HCT116 (cell line): ENCODE data around the gene PPP1R13L. TPM values are rescaled to one million over a fixed set of nuclear protein-coding genes. Genes with fewer than 3 reads are reported as not detected.

Source experiments
- ATAC-seq: fragments of 200-7000 bp; cut with Tn5 transposase; 2 replicates; pipeline ENCODE4 v1.9.1; 2020; ENCODE audit warnings: mild to moderate bottlenecking, moderate library complexity
- BruUV-seq: library from RNA; stranded (reverse); fragments of 400-500 nt; replicated peaks from 2 replicates; lab custom pipeline; 2021; lab: Mats Ljungman, UMichigan
- CTCF ChIA-PET: fragments of 300-600 bp; sonication (Branson Sonifier 250); formaldehyde crosslinking; loops from one replicate; lab custom pipeline; 2021; ENCODE audit warnings: antibody characterized with exemption; lab: Charles Lee
- POLR2A ChIA-PET: fragments of 300-600, 350-600 bp; sonication (Branson Sonifier 250); formaldehyde crosslinking; loops from one replicate; lab custom pipeline; 2021; ENCODE audit warnings: antibody characterized with exemption; lab: Charles Lee
- RAD21 ChIA-PET, 2 experiments: fragments of 300-600 bp; sonication (Branson Sonifier 250); formaldehyde crosslinking; loops; one replicate each; lab custom pipeline; 2023; ENCODE audit warnings: low total read pairs in 2 of 2; ENCODE audit not compliant: uncharacterized antibody in 2 of 2, unreplicated experiment in 2 of 2, low non-redundant PET in 1 of 2; lab: Charles Lee
- DNase-seq: peaks from one replicate; pipeline ENCODE4 v3.0.0-alpha.2; 2010; ENCODE audit warnings: low read depth, low spot score
- H2AFZ ChIP-seq: fragments of 200-600 bp; shearing (Covaris generic), sonication (generic); 2 replicates; pipeline ENCODE4 v1.6.1; 2017; ENCODE audit warnings: low read depth, mixed run types, mixed read lengths, antibody characterized with exemption, low read length; ENCODE audit not compliant: poor library complexity, severe bottlenecking
- H3K27ac ChIP-seq: 2 replicates; pipeline ENCODE4 v1.5.1; 2012; ENCODE audit warnings: low read depth, low read length
- H3K27me3 ChIP-seq: fragments of 200-600 bp; sonication (generic); 2 replicates; pipeline ENCODE4 v1.6.1; 2016; ENCODE audit warnings: mixed run types, low read length, mixed read lengths; ENCODE audit not compliant: insufficient read depth
- H3K36me3 ChIP-seq, 2 experiments: fragments of 200-500 bp in 1 of 2; fragments of 200-600 bp in 1 of 2; sonication (Bioruptor generic) in 1 of 2; sonication (generic) in 1 of 2; 2 replicates each; pipeline versions ENCODE4 v1.5.1 to v1.6.1; 2014 to 2016; ENCODE audit warnings: low read length in 2 of 2, inconsistent platforms in 1 of 2, mixed read lengths in 1 of 2, mixed run types in 1 of 2; ENCODE audit not compliant: insufficient read depth in 2 of 2, control insufficient read depth in 1 of 2
- H3K4me1 ChIP-seq, 2 experiments: fragments of 200-600 bp in 1 of 2; sonication (generic) in 1 of 2; 2 replicates each; pipeline versions ENCODE4 v1.5.1 to v1.6.1; 2012 to 2017; ENCODE audit warnings: low read length in 2 of 2, inconsistent platforms in 1 of 2, mild to moderate bottlenecking in 1 of 2, mixed read lengths in 1 of 2, mixed run types in 1 of 2, moderate library complexity in 1 of 2; ENCODE audit not compliant: insufficient read depth in 2 of 2, control insufficient read depth in 1 of 2
- H3K4me2 ChIP-seq: fragments of 200-600 bp; sonication (generic); 2 replicates; pipeline ENCODE4 v1.6.1; 2017; ENCODE audit warnings: mixed run types, low read length, mixed read lengths
- H3K4me3 ChIP-seq, 2 experiments: fragments of 200-600 bp in 1 of 2; sonication (generic) in 1 of 2; replicated peaks in 1 of 2; 2 replicates each; pipeline ENCODE4 v1.5.1; 2011 to 2016; ENCODE audit warnings: low read length in 2 of 2, control low read depth in 1 of 2, low read depth in 1 of 2, mild to moderate bottlenecking in 1 of 2, mixed read lengths in 1 of 2, mixed run types in 1 of 2
- H3K79me2 ChIP-seq: fragments of 200-600 bp; sonication (generic); 2 replicates; pipeline ENCODE4 v1.6.1; 2017; ENCODE audit warnings: mild to moderate bottlenecking, mixed run types, low read length, moderate library complexity, mixed read lengths; ENCODE audit not compliant: insufficient read depth
- H3K9ac ChIP-seq: fragments of 200-600 bp; sonication (generic); 2 replicates; pipeline ENCODE4 v1.6.1; 2016; ENCODE audit warnings: low read length, mixed read lengths
- H3K9me2 ChIP-seq: fragments of 200-600 bp; sonication (generic), shearing (Covaris generic); 2 replicates; pipeline ENCODE4 v1.6.1; 2017; ENCODE audit warnings: mixed run types, mild to moderate bottlenecking, moderate library complexity; ENCODE audit not compliant: insufficient read depth
- H3K9me3 ChIP-seq, 2 experiments: fragments of 200-500 bp in 1 of 2; fragments of 200-600 bp in 1 of 2; sonication (Bioruptor generic) in 1 of 2; sonication (generic) in 1 of 2; 2 replicates each; pipeline ENCODE4 v1.6.1; 2014 to 2017; ENCODE audit warnings: low read length in 2 of 2, mixed read lengths in 2 of 2, inconsistent platforms in 1 of 2, low read depth in 1 of 2, mild to moderate bottlenecking in 1 of 2, mixed run types in 1 of 2, moderate library complexity in 1 of 2; ENCODE audit not compliant: control insufficient read depth in 1 of 2, insufficient read depth in 1 of 2
- H4K20me1 ChIP-seq: fragments of 200-600 bp; sonication (generic), shearing (Covaris generic); 2 replicates; pipeline ENCODE4 v1.6.1; 2017; ENCODE audit warnings: mixed run types, mild to moderate bottlenecking, moderate library complexity; ENCODE audit not compliant: insufficient read depth
- CBX3 ChIP-seq: IDR thresholded peaks from 2 replicates; pipeline ENCODE4 v1.6.1; 2012; ENCODE audit warnings: low read depth
- EZH2 ChIP-seq: fragments of 200-600 bp; sonication (generic); IDR thresholded peaks from 2 replicates; pipeline ENCODE4 v1.6.1; 2017; ENCODE audit warnings: antibody characterized with exemption, mixed run types
- JUND ChIP-seq: IDR thresholded peaks from 2 replicates; pipeline ENCODE4 v1.6.1; 2012
- POLR2A ChIP-seq: IDR thresholded peaks from 2 replicates; pipeline ENCODE4 v1.7.0; 2011; ENCODE audit warnings: borderline replicate concordance; ENCODE audit not compliant: insufficient read depth, insufficient read length; ENCODE audit errors: extremely low read depth
- POLR2AphosphoS5 ChIP-seq: IDR thresholded peaks from 2 replicates; pipeline ENCODE4 v1.6.1; 2011; ENCODE audit warnings: mild to moderate bottlenecking, low read depth, low read length, moderate library complexity
- SIN3A ChIP-seq: IDR thresholded peaks from 2 replicates; pipeline ENCODE4 v1.6.1; 2012; ENCODE audit warnings: low read depth
- SP1 ChIP-seq: IDR thresholded peaks from 2 replicates; pipeline ENCODE4 v1.6.1; 2012; ENCODE audit warnings: low read depth
- SRF ChIP-seq: IDR thresholded peaks from 2 replicates; pipeline ENCODE4 v1.6.1; 2012; ENCODE audit warnings: low read depth
- TCF7L2 ChIP-seq: IDR thresholded peaks from 2 replicates; pipeline ENCODE4 v1.7.0; 2011; ENCODE audit warnings: borderline replicate concordance, inconsistent platforms; ENCODE audit not compliant: insufficient read depth, insufficient read length; ENCODE audit errors: extremely low read depth
- ZNF274 ChIP-seq: fragments of 200-500 bp; sonication (Bioruptor generic); IDR thresholded peaks from 2 replicates; pipeline ENCODE4 v1.6.1; 2014; ENCODE audit warnings: mild to moderate bottlenecking, low read depth, low read length, inconsistent platforms
- intact Hi-C: fragments of 100-400 bp; cut with micrococcal nuclease; formaldehyde crosslinking; loops from 2 replicates; pipeline ENCODE4 v1.10.0; 2022
- total RNA-seq: library from RNA; stranded (reverse); gene quantifications from one replicate; pipeline ENCODE4 v1.2.1, GENCODE V29; 2021; ENCODE audit not compliant: unreplicated experiment
- TF ChIP-seq, protein P1 (sequence below): IDR thresholded peaks from 2 replicates; pipeline ENCODE4 v1.6.1; 2012
- TF ChIP-seq, protein P2 (sequence below): IDR thresholded peaks from 2 replicates; pipeline ENCODE4 v1.6.1; 2011; ENCODE audit warnings: mild to moderate bottlenecking, low read length, moderate library complexity; ENCODE audit not compliant: insufficient replicate concordance; ENCODE audit errors: extremely low read depth

The PPP1R13L gene
- total RNA-seq, 1 experiment from 2014 or later: 89.1 TPM

DNA sequence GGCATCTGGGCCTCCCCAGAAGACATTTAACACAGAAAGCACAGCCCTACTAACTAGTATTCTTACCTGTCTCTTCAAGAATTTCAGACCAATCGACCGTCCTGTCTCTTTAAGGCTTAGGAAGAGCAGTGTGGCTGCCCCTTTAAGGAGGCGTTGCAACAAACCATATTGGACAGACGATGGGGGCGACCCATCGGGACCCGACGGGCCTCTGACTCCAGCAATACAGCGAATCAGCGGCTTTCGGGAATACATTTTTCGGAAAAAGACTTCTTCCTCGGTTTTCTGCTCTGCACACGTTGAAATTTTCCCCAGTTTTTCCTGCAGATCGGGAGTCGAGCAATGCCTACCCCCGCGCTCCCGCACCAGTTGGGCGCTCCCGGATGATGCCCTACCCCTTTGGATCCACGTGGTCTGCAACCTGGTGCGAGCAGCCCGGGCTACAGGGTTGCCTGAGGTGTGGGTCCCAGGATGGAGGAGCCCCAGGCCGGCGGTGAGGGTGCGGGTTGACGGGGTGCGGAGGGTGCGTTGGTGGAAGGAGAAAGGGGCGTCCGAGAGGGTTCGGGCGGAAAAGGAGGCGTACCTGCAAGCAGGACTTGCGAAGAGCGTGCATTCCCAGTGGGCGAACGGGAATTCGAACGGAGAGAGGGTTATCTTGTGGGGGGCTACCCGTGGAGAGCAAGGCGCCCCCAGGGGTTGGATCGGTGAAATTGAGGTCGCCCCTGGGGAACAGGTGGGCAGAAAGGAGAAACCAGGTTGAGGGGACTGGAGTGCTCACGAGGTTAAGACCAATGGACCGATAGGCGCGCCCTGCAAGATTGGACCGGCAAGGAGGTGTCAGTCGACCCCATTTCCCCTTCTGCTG lies 1.6 kb upstream of the PPP1R13L start, which contains the start of gene POLR1G:
Gene POLR1G (plus strand): TSS at position 419 of the 865 bp plus-strand sequence. CDS start 53 bp downstream, at position 472.
- peak; percentile 98 for TF ChIP-seq SIN3A
- TF ChIP-seq CBX3: 0 out of 2 replicates have a peak, but pooled peaks have one; percentile 55
- TF ChIP-seq POLR2A: peak; percentile 66
- TF ChIP-seq SP1: peak; percentile 98
- TF ChIP-seq TCF7L2: peak; percentile 47
- TF ChIP-seq ZNF274: no peak
- TF ChIP-seq, protein P1, sequence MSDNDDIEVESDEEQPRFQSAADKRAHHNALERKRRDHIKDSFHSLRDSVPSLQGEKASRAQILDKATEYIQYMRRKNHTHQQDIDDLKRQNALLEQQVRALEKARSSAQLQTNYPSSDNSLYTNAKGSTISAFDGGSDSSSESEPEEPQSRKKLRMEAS: peak; percentile 99
- peak; percentile 58; the same call in 1 of the 2 replicates for TF ChIP-seq SRF
- peak; percentile 73 for TF ChIP-seq POLR2AphosphoS5
- no peak for TF ChIP-seq EZH2
- TF ChIP-seq JUND: peak; percentile 91
- TF ChIP-seq, protein P2, sequence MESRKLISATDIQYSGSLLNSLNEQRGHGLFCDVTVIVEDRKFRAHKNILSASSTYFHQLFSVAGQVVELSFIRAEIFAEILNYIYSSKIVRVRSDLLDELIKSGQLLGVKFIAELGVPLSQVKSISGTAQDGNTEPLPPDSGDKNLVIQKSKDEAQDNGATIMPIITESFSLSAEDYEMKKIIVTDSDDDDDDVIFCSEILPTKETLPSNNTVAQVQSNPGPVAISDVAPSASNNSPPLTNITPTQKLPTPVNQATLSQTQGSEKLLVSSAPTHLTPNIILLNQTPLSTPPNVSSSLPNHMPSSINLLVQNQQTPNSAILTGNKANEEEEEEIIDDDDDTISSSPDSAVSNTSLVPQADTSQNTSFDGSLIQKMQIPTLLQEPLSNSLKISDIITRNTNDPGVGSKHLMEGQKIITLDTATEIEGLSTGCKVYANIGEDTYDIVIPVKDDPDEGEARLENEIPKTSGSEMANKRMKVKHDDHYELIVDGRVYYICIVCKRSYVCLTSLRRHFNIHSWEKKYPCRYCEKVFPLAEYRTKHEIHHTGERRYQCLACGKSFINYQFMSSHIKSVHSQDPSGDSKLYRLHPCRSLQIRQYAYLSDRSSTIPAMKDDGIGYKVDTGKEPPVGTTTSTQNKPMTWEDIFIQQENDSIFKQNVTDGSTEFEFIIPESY: no peak
- DNase-seq: peak; percentile 79
- RAD21 ChIA-PET: interaction anchor here in 1 of 2 experiments (1.0 kb wide), 1 partner anchor 72 kb away, joined by 4 read pairs; no protein-coding TSS in a partner anchor
- intact Hi-C loops: loop anchor here (1.0 kb wide), 1 partner anchor 17 kb away; the partner anchor contains the start of gene ERCC1
- H3K36me3 ChIP-seq: peaks cover 0 to 16% of the 10 kb centered on the region in 2 experiments; a peak in 1 of 4 replicates
- POLR2A ChIA-PET: interaction anchor here (0.6 to 1.0 kb wide), 3 partner anchors 10 to 72 kb away, joined by 4 to 10 read pairs (median 5); no protein-coding TSS in a partner anchor
- H3K9me2 ChIP-seq: no peaks in the 10 kb centered on the region
- H3K79me2 ChIP-seq: peaks cover 63% of the 10 kb centered on the region
- H3K9ac ChIP-seq: peak within 1 kb of the TSS; percentile 79
- H3K4me2 ChIP-seq: peak within 1 kb of the TSS; percentile 78
- CTCF ChIA-PET: interaction anchor here (1.0 kb wide), 1 partner anchor 73 kb away, joined by 4 read pairs; no protein-coding TSS in a partner anchor
- H3K27me3 ChIP-seq: no peaks in the 10 kb centered on the region
- BruUV-seq: TSS peak; percentile 35
- H4K20me1 ChIP-seq: no peaks in the 10 kb centered on the region
- H3K9me3 ChIP-seq: no peaks in the 10 kb centered on the region
- H3K4me1 ChIP-seq: peaks cover 17 to 50% of the 10 kb centered on the region in 2 experiments
- peak within 1 kb of the TSS; percentile 87 for H3K27ac ChIP-seq
- H3K4me3 ChIP-seq: peak within 1 kb of the TSS; percentile 83 to 99
- ATAC-seq: peak; percentile 46
- H2AFZ ChIP-seq: peak within 1 kb of the TSS; percentile 24
